Omental fat pad (tissue), 4 donors: ENCODE measurements around the gene ACVRL1. TPM values are rescaled to one million over a fixed set of nuclear protein-coding genes. Genes with fewer than 3 reads are reported as not detected.

Experiments
- ATAC-seq: fragments of 150-250 bp; one replicate; pipeline ENCODE4 v1.9.1; 2016; ENCODE audit warnings: mild to moderate bottlenecking, moderate library complexity; ENCODE audit not compliant: low FRiP score
- DNase-seq: peaks from one replicate; pipeline ENCODE4 v3.0.0-alpha.2; 2019; ENCODE audit warnings: low spot score
- CTCF ChIP-seq, 3 donors: fragments of 450-650 bp; IDR thresholded peaks; one replicate each; pipeline ENCODE4 v1.5.1; 2016 to 2017; ENCODE audit warnings: antibody characterized with exemption in 3 of 3, mild to moderate bottlenecking in 3 of 3, moderate library complexity in 2 of 3
- total RNA-seq, 4 donors: library from RNA; depleted of rRNA; stranded (reverse); fragments of >200 nt; gene quantifications; one replicate each; pipeline ENCODE4 v1.1.0, GENCODE V29; 2016

ACVRL1 gene
- total RNA-seq, 4 donors from 2014 or later, result 69.3 to 593 (median 113) TPM

- TF ChIP-seq CTCF (IDR thresholded peaks at IDR 0.05), result no peak
- DNase-seq (no peak), ATAC-seq (no peak)
Measured at GRCh38 chr12:51908876-51909592, 1.7 kb downstream of the ACVRL1 start.

DNA sequence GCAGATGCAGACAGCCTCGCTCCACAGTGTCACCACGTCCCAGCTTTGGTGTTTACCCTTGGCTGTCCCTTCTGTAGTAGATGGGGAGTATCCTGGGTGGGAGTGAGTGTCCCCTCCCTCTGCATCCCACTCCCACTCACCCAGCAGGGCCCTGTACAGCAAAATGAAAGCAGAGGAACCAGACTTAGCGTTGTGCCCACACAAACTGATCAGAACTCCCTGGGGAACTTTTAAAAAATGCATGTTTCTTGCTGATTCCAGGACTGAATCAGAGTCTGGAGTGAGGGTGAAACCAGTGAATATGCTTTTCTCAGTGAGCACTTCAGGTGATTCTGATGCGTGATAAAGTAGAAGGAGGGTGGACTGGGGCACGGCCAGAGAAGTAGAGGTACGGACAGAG, 2.9 kb downstream of the ACVRL1 start:
- DNase-seq (no peak), ATAC-seq (no peak)
- TF ChIP-seq CTCF (IDR thresholded peaks at IDR 0.05), result no peak

- ATAC-seq (no peak), DNase-seq (no peak)
- TF ChIP-seq CTCF (IDR thresholded peaks at IDR 0.05), result no peak
Measured at GRCh38 chr12:51910691-51911090, 3.4 kb downstream of the ACVRL1 start.

GRCh38 chr12:51911307-51911706, 4.0 kb downstream of the ACVRL1 start:
- no peak for DNase-seq
- no peak for ATAC-seq
- TF ChIP-seq CTCF (IDR thresholded peaks at IDR 0.05), result no peak

- no peak for TF ChIP-seq CTCF (IDR thresholded peaks at IDR 0.05)
- ATAC-seq (no peak), DNase-seq (no peak)
Measured at GRCh38 chr12:51911788-51912711, 4.7 kb downstream of the ACVRL1 start.

DNA sequence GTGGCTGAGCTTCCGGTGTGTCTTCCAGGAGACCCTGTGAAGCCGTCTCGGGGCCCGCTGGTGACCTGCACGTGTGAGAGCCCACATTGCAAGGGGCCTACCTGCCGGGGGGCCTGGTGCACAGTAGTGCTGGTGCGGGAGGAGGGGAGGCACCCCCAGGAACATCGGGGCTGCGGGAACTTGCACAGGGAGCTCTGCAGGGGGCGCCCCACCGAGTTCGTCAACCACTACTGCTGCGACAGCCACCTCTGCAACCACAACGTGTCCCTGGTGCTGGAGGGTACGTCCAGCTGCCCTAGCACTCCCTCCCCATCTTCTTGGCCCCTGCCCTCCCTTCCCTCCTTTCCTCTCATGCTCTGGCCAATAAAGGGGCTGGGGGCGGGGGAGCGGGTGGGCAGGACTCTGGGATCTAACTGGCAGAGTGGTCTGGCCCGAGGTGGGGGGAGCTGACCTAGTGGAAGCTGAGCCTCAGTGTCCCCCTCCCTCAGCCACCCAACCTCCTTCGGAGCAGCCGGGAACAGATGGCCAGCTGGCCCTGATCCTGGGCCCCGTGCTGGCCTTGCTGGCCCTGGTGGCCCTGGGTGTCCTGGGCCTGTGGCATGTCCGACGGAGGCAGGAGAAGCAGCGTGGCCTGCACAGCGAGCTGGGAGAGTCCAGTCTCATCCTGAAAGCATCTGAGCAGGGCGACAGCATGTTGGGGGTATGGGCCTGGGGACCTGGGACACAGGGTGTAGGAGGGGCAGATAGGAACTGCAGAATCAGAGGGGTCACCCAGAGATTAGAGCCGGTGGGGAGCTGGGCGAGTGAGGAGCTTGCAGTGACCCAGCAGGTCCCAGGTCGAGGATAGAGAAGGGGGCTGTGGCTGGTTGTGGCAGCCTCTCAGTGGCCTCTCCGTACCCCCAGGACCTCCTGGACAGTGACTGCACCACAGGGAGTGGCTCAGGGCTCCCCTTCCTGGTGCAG, 6.0 kb downstream of the ACVRL1 start:
- DNase-seq, result no peak
- no peak for ATAC-seq
- no peak for TF ChIP-seq CTCF (IDR thresholded peaks at IDR 0.05)
